Peyer's patch (tissue), 4 donors: ENCODE measurements around the gene SRCIN1.
A peak's percentile ranks its signal among the peaks of the same experiment; 100 is the strongest.

Experiments
- CTCF ChIP-seq, 6 experiments: fragments of 450-650 bp in 4 of 6; fragments of 200-600 bp in 2 of 6; sonication (generic) in 1 of 6; IDR thresholded peaks; one replicate each; pipeline ENCODE4 v1.5.1; 2017 to 2019; ENCODE audit warnings: antibody characterized with exemption in 6 of 6, mild to moderate bottlenecking in 3 of 6, moderate library complexity in 1 of 6
- POLR2A ChIP-seq, 2 donors: fragments of 450-650 bp; IDR thresholded peaks; one replicate each; pipeline ENCODE4 v1.5.1; 2017; ENCODE audit warnings: antibody characterized with exemption in 2 of 2, mild to moderate bottlenecking in 2 of 2, moderate library complexity in 2 of 2

- TF ChIP-seq CTCF (IDR thresholded peaks at IDR 0.05) (peak; percentile 27 to 97 (median 90)), POLR2A (IDR thresholded peaks at IDR 0.05) (no peak)
Observed at GRCh38 chr17:38605841-38606645, at the start of gene SRCIN1.
